NCI-H1417 (cell line): ENCODE data around the gene ST8SIA1.

Source experiments
- DNase-seq, 3 experiments: peaks; one replicate each; lab custom pipeline; 2025; lab: John Stamatoyannopoulos, UW

Gene ST8SIA1

GRCh38 chr12:22329621-22330020 is 4.9 kb downstream of the ST8SIA1 start:
- no peak for DNase-seq

DNA sequence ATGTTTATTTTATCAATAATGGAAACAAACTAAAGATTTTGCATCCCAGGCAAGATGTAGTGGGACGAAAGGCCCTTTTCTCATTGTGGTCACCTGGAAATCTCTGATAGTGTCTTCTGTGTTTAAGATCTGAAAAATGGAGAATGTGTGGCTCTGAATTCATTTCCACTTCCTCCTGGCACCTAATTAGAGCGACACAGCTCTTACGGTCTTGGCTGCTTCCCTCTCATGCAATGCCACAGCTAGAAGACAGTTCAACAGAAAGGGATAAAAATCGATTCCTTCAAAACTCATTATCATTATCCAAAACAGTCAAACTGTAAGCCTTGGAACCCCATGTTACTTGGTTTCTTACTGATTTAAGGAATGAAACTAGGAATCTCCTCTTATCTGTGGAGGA is 9.3 kb downstream of the ST8SIA1 start:
- DNase-seq: no peak

GRCh38 chr12:22322091-22322490 is 12.4 kb downstream of the ST8SIA1 start:
- DNase-seq: no peak

- DNase-seq: no peak
Measured at GRCh38 chr12:22321638-22322037, 12.9 kb downstream of the ST8SIA1 start.

GRCh38 chr12:22321018-22321605 is 13.4 kb downstream of the ST8SIA1 start:
- no peak for DNase-seq

- no peak for DNase-seq
Measured at GRCh38 chr12:22318108-22318737, 16.3 kb downstream of the ST8SIA1 start.

GRCh38 chr12:22313963-22314330 is 20.6 kb downstream of the ST8SIA1 start:
- DNase-seq: no peak

DNA sequence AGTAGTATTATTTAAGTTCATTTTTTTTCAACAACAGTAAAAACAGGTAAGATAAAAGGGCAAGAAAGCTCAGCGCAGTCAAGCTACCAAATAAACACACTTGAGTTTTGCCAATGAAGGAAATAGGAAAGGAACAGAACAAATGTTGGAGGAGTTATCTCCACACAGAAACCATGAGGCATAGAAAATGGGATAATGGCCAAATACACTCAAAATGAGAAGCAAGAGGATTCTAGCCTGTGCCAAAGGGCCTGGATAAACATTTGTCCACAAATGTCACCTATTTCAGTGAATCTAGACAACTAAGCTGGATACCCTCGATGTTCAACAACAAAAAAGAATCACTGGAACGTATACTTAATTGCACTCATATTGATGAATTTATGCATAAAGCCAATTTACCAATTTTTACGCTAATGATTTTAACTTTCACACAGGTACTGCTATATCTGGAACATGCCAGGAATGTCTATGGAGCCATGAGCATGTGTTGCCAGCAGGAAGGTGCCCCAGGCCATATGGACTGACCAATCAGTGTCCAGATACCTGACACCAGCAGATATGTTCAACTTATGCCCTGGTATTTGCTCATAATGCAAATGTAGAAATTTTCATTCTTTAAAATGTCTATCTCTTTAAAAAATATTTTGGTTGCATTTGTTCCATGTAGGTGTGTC is 21.1 kb downstream of the ST8SIA1 start:
- no peak for DNase-seq

GRCh38 chr12:22312336-22312735 is 22.2 kb downstream of the ST8SIA1 start:
- DNase-seq: no peak

DNA sequence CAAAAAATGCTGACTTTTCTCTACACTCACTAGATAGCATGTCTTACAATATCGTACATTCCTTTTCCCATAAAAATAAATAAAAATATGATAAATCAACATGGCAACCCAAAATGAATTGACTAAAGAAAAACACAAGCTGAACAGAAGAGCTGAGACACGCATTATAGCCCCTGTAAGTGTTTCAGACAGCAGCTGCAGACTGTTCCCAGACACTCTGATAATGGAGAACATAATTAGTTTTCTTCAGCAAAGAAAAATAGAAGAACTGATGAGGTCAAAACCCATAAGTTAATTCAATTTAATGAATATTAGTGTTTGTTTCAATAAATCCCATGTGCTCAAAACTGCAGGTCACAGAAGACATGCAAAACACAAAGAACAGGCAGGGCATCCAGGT is 23.8 kb downstream of the ST8SIA1 start:
- no peak for DNase-seq

DNA sequence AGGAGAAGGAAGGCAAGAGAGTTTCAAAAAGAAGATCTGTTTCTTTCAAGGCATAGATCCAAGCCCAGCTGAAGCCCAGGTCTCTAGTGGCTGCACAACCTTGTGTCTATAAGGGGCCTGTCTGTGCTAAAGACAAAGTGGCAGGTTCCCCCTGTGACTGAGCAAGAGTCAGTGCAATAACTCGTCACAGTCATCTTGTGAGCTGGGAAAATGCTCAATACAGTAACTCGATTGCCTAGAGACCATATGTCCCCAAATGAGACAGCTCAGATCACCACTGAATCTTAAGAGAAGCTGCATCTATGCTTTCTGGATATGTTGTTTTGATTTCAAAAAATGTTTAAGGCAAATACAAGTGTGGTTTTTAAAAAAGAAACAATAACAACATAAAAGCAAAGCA is 24.2 kb downstream of the ST8SIA1 start:
- no peak for DNase-seq

DNA sequence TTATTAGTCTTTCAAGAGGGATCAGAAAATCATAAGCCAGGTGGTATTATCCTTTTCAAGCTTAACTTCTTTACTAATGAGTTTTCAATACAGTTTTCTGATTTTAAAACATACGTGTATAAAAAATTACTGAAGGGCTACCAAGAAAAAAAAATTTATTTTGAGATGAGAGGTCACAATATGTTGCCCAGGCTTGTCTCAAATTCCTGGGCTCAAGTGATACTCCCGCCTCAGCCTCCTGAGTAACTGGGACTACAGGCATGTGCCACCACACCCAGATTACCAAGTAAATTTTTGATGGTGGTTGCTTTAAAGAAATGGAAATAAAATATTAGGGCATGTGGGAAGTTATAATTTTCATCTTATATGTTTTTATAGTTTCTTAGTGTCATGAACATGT is 26.7 kb downstream of the ST8SIA1 start:
- DNase-seq: no peak

- no peak for DNase-seq
Measured at GRCh38 chr12:22306311-22306710, 28.2 kb downstream of the ST8SIA1 start.

DNA sequence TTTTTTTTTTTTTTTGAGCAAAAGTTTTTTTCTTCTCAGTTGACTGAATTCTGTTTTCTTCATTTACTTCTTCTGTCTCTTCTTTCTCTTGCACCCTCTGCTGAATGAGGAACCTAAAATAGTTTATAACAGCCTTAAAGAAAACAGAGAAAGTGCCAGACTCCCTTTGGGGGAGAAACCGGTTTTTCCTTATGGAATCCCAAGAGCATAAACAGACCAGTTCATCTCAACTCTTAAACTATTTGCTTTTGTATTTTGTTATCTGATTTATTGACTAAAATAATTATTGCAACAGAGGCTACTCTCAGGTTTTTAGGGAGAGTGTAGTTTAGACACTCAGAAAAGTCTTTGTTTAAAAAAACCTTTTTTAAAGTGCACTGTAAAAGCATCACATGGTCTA is 30.2 kb downstream of the ST8SIA1 start:
- DNase-seq: no peak

DNA sequence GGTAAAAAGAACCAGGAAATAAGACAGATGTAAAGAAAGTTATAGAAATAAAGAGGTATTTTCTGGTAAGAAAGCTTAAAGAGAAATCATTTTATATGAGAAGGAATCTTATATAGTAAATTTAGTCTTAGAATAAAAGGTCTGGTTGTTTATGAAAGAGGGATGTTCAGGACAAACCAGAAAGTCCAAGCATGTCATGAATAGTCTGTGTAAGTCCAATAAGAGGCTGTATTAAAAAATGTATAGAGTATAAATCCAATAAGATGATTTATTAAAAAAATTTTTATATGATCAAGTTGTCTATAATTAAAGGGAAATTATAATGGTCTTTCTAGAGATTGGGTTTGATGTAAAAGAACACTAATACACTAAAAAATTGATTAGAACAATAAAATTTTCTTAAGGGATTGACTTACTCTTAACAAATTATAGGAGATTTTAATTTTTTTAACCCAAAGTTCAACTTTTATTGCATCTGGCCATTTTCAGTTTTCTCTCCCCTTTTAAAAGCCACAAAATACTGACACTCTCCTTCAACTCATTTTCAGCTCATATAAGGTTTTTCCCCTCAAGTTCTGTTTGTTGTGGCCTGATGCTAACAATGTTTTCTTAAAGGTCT is 35.1 kb downstream of the ST8SIA1 start:
- DNase-seq: peak in 2 of 3 experiments; percentile 21 to 23

DNA sequence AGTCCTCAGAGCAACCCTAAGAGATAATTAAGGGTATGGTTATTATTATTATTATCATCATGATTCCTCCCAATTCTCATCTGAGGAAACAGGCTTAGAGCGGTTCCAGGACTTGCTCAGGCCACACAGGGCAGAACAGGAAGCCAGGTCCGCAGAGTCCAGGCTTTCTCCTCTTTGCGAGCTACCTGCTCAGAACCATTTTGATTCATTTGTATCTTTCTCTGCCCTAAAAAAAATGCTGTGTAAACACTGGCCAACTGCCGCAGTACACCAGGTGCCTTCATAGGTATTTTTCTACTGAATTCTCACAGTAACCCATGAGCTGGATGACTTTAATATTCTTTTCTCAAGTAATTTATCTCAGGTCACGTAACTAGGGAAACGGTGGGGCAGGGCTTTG is 45.3 kb downstream of the ST8SIA1 start:
- no peak for DNase-seq

GRCh38 chr12:22287776-22288621 is 46.5 kb downstream of the ST8SIA1 start:
- DNase-seq: peak in 2 of 3 experiments; percentile 24 to 48

DNA sequence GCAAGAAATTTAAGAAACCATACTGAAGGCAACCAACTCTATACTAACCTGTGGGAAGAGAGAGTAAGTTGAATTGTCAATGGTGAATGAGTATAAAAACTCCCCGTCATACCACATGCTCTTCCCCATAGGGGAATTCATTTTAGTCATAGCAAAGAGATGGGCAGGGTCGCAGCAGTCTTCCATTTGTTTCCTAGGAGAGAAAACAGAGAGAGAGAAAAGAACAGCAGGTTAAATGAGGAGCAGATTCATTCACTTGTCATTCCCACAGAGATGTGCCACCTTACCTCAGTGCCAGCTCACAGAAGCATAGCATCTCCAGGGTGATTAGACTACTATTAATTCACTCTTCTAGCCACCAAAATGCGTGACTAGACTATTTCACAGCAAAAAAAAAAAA is 47.4 kb downstream of the ST8SIA1 start:
- no peak for DNase-seq

- DNase-seq: no peak
Measured at GRCh38 chr12:22286569-22286968, 47.9 kb downstream of the ST8SIA1 start.

- DNase-seq: no peak
Measured at GRCh38 chr12:22285846-22286245, 48.7 kb downstream of the ST8SIA1 start.

DNA sequence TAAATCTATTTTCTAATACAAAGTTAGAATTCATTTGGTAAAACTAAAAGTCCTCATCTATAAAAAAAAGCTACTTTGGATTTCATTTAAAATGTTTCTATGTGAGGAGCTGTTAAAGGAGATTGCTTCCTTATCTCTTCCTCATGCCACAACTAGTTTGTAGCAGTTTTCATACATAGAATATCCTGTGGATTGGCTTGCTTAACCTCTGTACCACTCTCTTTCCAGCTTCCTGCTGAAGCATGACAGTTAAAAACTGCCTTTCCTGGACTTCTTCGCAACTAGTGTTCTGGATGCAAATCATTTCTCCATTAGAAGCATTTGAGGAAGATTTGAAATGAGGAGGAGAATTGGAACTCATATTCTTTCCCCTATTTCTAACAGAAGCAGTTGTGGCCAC is 49.6 kb downstream of the ST8SIA1 start:
- DNase-seq: no peak

DNA sequence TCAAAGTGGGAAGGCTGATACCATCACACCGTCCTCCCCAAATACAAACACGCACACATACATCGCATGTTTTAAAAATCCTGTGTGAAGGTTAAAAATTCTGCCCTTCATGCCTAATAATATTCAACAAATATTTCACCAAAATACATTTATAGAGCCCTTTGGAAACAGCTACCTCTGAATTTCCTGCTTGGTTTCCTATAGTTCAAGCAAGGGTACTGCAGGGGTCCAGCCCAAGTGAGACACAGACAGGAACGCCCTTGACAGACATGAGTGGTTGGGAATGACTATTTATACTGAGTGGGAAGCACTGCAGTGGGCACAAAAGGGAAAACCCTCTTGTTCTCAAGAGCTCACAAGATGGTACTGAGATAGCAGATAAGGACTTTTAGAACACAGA is 51.0 kb downstream of the ST8SIA1 start:
- no peak for DNase-seq
